Loucy (cell line): ENCODE measurements around the gene NLGN1.

ENCODE experiments used
- EZH2phosphoT487 ChIP-seq: fragments of 200-600 bp; IDR thresholded peaks from 2 replicates; pipeline ENCODE4 v1.6.1; 2018; ENCODE audit warnings: antibody characterized with exemption, mild to moderate bottlenecking, moderate library complexity, borderline replicate concordance
- TF ChIP-seq, protein P1 (sequence below): fragments of 200-600 bp; sonication (generic); conservative IDR thresholded peaks from 2 replicates; pipeline ENCODE4 v1.5.1; 2014; ENCODE audit warnings: mild to moderate bottlenecking, antibody characterized with exemption, low read length

- TF ChIP-seq, protein P1, sequence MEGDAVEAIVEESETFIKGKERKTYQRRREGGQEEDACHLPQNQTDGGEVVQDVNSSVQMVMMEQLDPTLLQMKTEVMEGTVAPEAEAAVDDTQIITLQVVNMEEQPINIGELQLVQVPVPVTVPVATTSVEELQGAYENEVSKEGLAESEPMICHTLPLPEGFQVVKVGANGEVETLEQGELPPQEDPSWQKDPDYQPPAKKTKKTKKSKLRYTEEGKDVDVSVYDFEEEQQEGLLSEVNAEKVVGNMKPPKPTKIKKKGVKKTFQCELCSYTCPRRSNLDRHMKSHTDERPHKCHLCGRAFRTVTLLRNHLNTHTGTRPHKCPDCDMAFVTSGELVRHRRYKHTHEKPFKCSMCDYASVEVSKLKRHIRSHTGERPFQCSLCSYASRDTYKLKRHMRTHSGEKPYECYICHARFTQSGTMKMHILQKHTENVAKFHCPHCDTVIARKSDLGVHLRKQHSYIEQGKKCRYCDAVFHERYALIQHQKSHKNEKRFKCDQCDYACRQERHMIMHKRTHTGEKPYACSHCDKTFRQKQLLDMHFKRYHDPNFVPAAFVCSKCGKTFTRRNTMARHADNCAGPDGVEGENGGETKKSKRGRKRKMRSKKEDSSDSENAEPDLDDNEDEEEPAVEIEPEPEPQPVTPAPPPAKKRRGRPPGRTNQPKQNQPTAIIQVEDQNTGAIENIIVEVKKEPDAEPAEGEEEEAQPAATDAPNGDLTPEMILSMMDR = no peak
- no peak for TF ChIP-seq EZH2phosphoT487
Observed at GRCh38 chr3:174111776-174112175, 714.2 kb downstream of the NLGN1 start.
